HG02938 (cell line): ENCODE data around the gene CACNA1C.

Source experiments
- ATAC-seq: cut with Tn5 transposase; IDR thresholded peaks from one replicate; pipeline ENCODE4 v1.9.1; 2021; ENCODE audit warnings: mild to moderate bottlenecking, moderate library complexity; ENCODE audit not compliant: unreplicated experiment

Gene CACNA1C

GRCh38 chr12:2136901-2137300, 84.1 kb downstream of the CACNA1C start:
- ATAC-seq = no peak

GRCh38 chr12:2137711-2138110, 84.9 kb downstream of the CACNA1C start:
- no peak for ATAC-seq

- ATAC-seq = no peak
Measured at GRCh38 chr12:2138294-2138693, 85.5 kb downstream of the CACNA1C start.

DNA sequence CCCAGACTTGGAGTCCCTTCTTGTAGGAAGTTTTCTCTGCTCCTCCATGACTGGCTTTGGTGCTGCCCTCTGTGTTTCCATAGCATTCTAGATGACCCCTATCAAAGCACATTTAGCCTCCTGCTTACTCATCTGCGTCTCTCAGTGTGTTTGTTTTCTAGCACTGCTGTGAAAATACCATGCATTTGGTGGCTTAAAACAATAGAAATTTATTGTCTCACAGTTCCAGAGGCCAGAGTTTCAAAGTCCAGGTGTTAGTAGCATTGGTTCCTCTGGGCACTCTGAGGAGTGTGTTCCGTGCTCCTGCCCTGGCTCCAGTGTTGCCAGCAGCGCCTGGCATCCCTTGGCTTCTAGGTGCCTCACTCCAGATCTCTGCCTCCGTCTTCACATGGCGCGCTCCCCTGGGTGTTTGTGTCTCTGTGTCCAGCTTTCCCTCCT, 86.1 kb downstream of the CACNA1C start:
- ATAC-seq = no peak

- ATAC-seq = no peak
Measured at GRCh38 chr12:2139651-2140050, 86.9 kb downstream of the CACNA1C start.

- ATAC-seq = no peak
Measured at GRCh38 chr12:2140858-2141519, 88.2 kb downstream of the CACNA1C start.

DNA sequence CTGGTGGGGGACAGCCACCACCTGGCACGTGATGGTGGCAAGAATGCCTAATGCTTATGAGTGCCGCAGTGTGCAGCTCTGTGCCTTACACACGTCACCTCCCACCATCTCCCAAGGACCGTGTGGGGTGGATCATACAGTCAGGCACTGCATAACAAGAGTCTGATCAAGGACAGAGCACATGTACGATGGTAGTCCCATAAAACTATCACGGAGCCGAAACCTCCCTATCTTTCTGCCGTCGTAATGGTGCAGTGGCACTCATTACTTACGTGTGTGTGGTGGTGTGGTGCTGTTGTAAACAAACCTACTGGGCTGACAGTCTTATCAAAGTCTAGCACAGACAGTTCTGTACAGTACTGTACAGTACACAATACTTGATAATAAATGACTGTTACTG, 89.3 kb downstream of the CACNA1C start:
- ATAC-seq = no peak

DNA sequence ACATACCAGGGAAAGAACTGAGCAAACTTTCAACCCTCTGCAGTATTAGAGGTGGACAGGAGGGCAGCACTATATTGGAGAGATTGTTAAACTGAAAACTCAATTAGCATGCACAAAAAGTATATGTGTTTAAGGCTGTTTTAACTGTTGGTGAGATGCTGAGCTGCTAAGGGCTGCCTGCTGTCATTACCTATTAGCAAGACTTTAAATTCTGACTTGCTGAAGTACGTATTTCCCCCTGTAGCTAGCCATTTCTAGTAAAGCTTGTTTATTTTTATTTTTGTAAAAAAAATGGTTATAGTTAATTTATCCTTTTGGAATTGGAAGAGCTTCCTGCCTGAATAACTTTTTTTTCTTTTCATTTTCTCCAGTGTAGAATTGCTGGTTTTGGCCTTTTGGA, 92.2 kb downstream of the CACNA1C start:
- ATAC-seq = no peak

DNA sequence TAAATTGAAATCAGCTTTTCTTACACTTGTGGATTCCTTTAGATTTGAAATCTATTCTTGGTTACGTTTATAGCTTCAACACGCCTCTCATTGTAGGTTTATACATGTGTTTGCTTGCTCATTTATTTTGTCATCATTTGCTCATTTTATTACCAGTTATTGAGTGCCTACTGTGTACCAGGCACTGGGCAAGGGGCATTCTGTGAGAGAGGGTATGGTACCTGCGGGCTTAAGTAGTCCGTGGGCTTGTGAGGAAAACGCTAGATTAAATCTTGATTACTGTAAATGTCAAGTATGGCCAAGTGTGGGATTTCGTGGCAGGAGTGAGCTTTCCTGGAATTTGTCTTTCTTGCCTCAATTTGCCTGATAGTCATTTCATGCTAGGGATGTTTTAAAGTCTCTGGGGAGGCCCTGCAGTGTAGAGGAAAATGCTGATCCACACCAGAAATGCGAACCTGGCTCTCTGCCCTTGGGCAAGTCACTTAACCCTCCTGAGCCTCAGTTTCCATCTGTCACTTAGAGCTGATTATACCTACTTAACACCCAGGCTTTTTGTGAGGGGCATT, 92.7 kb downstream of the CACNA1C start:
- ATAC-seq = no peak

GRCh38 chr12:2147335-2147734, 94.5 kb downstream of the CACNA1C start:
- ATAC-seq = no peak

GRCh38 chr12:2149091-2149490, 96.3 kb downstream of the CACNA1C start:
- no peak for ATAC-seq

DNA sequence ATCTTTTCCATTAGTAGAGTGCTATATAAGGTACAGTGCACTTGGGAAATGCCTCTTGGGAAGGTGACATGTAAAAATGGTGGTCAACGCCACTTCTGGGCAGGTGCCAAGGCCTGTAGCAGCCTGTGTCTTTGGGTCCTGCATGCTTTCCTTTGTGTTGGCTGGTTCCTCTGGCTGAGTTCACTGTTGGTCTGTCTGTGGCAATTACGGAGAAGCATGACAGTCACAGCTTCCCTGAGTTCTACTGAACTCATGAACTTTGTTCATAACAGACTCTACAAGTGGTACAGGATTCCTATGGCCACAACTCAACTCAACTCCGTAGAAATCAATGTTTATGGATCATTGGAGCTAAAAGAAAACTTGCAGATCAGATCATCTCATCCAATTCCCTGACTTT, 98.0 kb downstream of the CACNA1C start:
- no peak for ATAC-seq

- ATAC-seq = no peak
Measured at GRCh38 chr12:2151391-2151790, 98.6 kb downstream of the CACNA1C start.

- no peak for ATAC-seq
Measured at GRCh38 chr12:2152134-2152533, 99.3 kb downstream of the CACNA1C start.

DNA sequence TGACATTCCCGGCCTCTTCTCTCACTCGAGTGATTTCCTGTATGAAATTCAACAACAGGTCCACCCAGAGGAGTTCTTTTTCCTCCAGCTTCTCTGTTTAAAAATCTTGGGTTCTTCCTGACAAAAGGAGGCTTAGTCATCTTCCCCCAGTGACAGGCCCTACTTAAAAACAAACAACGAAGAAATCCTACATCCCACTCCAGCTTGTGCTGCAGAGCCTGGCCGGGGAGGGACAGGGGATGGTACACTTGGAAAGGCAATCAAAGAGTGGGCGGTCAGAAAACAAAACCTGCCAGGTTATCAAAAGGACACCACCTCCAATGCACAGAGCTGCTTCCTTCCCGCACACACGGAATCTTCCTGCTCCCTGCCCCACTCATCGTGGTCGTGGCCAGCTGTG, 101.3 kb downstream of the CACNA1C start:
- no peak for ATAC-seq

- no peak for ATAC-seq
Measured at GRCh38 chr12:2154521-2154920, 101.7 kb downstream of the CACNA1C start.

DNA sequence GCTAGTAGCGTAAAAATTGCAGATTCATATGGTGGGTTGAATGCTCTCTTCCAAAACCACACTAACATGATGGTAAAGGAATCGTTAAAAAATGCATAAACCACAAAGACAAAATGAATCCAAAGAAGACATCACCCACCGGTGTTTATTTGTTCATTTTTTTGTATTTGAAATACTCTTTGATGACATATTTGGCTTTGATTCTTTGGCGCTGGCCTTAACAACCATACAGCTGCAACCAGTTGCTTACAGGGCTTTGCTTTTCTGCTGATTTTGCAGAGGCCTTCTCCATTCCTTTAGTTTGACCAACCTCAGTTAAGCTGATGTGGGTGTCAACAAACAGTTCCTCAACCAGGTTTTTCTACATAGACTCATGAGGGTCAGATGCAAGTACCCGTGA, 103.5 kb downstream of the CACNA1C start:
- ATAC-seq = no peak

- ATAC-seq = no peak
Measured at GRCh38 chr12:2160043-2160442, 107.3 kb downstream of the CACNA1C start.

GRCh38 chr12:2161473-2161872, 108.7 kb downstream of the CACNA1C start:
- no peak for ATAC-seq

GRCh38 chr12:2163177-2163941, 110.6 kb downstream of the CACNA1C start:
- no peak for ATAC-seq

DNA sequence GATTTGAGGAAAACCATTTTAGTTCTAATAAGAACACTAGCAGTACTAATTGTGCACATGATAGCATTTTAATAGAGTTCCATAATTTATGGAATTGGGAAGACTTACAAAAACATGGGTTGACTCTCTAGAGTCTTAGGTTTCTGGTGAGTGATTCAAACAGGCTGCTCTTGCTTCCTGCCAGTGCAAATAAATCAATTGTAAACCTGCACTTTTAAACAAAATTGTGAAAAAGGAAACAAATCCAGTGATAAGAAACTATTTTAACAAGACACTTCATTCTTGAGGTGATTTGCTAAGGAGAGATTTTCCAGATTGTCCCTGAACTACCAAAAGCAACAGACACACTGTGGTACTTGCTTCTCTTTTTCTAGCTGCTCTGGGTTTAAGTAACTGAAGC, 112.2 kb downstream of the CACNA1C start:
- ATAC-seq = no peak

GRCh38 chr12:2165927-2166326, 113.1 kb downstream of the CACNA1C start:
- no peak for ATAC-seq
